Endothelial cell of umbilical vein (primary cell): ENCODE measurements around the gene DCK. TPM values are rescaled to one million over a fixed set of nuclear protein-coding genes. Genes with fewer than 3 reads are reported as not detected.

Experiments used
- BruUV-seq: library from RNA; stranded (reverse); fragments of 400-500 nt; replicated peaks from 2 replicates; lab custom pipeline; 2021; lab: Mats Ljungman, UMichigan
- CTCF ChIA-PET: fragments of 300-600, 350-600 bp; sonication (Branson Sonifier 250); formaldehyde crosslinking; loops from one replicate; lab custom pipeline; 2021; ENCODE audit warnings: antibody characterized with exemption, inconsistent platforms; lab: Charles Lee
- POLR2A ChIA-PET: fragments of 300-600, 350-600 bp; sonication (Branson Sonifier 250); formaldehyde crosslinking; loops from one replicate; lab custom pipeline; 2021; ENCODE audit warnings: antibody characterized with exemption, inconsistent platforms; lab: Charles Lee
- DNase-seq: peaks from one replicate; pipeline ENCODE4 v3.0.0-alpha.2; 2011; ENCODE audit warnings: low read depth, low spot score
- FAIRE-seq: peaks from 2 replicates; lab custom pipeline; 2011; peaks lifted over from hg19 to GRCh38; lab: Jason Lieb, UNC
- H2AFZ ChIP-seq: 2 replicates; pipeline ENCODE4 v1.6.0; 2012; ENCODE audit warnings: low read depth, low read length, control low read depth, inconsistent platforms
- H3K27ac ChIP-seq: 2 replicates; pipeline ENCODE4 v1.5.1; 2011; ENCODE audit warnings: low read depth, mild to moderate bottlenecking, control low read depth, low read length, moderate library complexity; ENCODE audit not compliant: insufficient read depth
- H3K27me3 ChIP-seq, 2 experiments: 2 replicates each; pipeline versions ENCODE4 v1.6.0 to v1.6.1; 2011; ENCODE audit warnings: low read length in 2 of 2, mixed read lengths in 1 of 2; ENCODE audit not compliant: control insufficient read depth in 2 of 2, insufficient read depth in 2 of 2
- H3K36me3 ChIP-seq, 2 experiments: 2 replicates in 1 of 2; 3 replicates in 1 of 2; pipeline ENCODE4 v1.5.1; 2011; ENCODE audit warnings: low read length in 2 of 2, mild to moderate bottlenecking in 1 of 2, moderate library complexity in 1 of 2; ENCODE audit not compliant: control insufficient read depth in 2 of 2, insufficient read depth in 2 of 2; ENCODE audit errors: extremely low read depth in 1 of 2
- H3K4me1 ChIP-seq: 3 replicates; pipeline ENCODE4 v1.5.1; 2011; ENCODE audit warnings: mild to moderate bottlenecking, low read length; ENCODE audit not compliant: control insufficient read depth, insufficient read depth; ENCODE audit errors: extremely low read depth
- H3K4me2 ChIP-seq: 2 replicates; pipeline ENCODE4 v1.6.1; 2011; ENCODE audit warnings: low read length, control low read depth, mixed read lengths; ENCODE audit not compliant: insufficient read depth
- H3K4me3 ChIP-seq, 3 experiments: fragments of 200-600 bp in 1 of 3; sonication (generic), shearing (Covaris generic) in 1 of 3; replicated peaks in 1 of 3; 2 replicates each; pipeline ENCODE4 v1.5.1; 2011 to 2016; ENCODE audit warnings: control low read depth in 3 of 3, low read length in 3 of 3, mild to moderate bottlenecking in 2 of 3, inconsistent platforms in 1 of 3, low read depth in 1 of 3, moderate library complexity in 1 of 3; ENCODE audit not compliant: insufficient read depth in 1 of 3
- H3K79me2 ChIP-seq: 2 replicates; pipeline ENCODE4 v1.6.0; 2012; ENCODE audit warnings: low read length, inconsistent platforms; ENCODE audit not compliant: control insufficient read depth, insufficient read depth
- H3K9ac ChIP-seq: replicated peaks from 2 replicates; pipeline ENCODE3; 2011; ENCODE audit warnings: low read length, control low read depth; ENCODE audit not compliant: insufficient read depth; ENCODE audit errors: extremely low read depth
- H3K9me1 ChIP-seq: replicated peaks from 3 replicates; pipeline ENCODE4 v1.6.0; 2011; ENCODE audit warnings: mild to moderate bottlenecking, low read length; ENCODE audit not compliant: control insufficient read depth, insufficient read depth; ENCODE audit errors: extremely low read depth
- H3K9me3 ChIP-seq: replicated peaks from 2 replicates; pipeline ENCODE4 v1.5.1; 2012; ENCODE audit warnings: low read length, inconsistent platforms; ENCODE audit not compliant: control insufficient read depth, insufficient read depth
- H4K20me1 ChIP-seq: replicated peaks from 2 replicates; pipeline ENCODE3; 2011; ENCODE audit warnings: mild to moderate bottlenecking, low read length; ENCODE audit not compliant: control insufficient read depth, insufficient read depth; ENCODE audit errors: extremely low read depth
- EZH2 ChIP-seq: IDR thresholded peaks from 2 replicates; pipeline ENCODE4 v1.6.1; 2012; ENCODE audit warnings: borderline replicate concordance, low read depth, mild to moderate bottlenecking, moderate library complexity, low read length, inconsistent platforms; ENCODE audit not compliant: severe bottlenecking
- FOS ChIP-seq: IDR thresholded peaks from 2 replicates; pipeline ENCODE4 v1.6.1; 2011; ENCODE audit warnings: mild to moderate bottlenecking, low read length, moderate library complexity, borderline replicate concordance; ENCODE audit not compliant: insufficient read depth
- GATA2 ChIP-seq: IDR thresholded peaks from 2 replicates; pipeline ENCODE4 v1.7.0; 2011; ENCODE audit warnings: low read depth, mild to moderate bottlenecking, moderate library complexity, mixed read lengths, low read length; ENCODE audit not compliant: insufficient read length, insufficient read depth
- JUN ChIP-seq: IDR thresholded peaks from 2 replicates; pipeline ENCODE4 v1.6.1; 2011; ENCODE audit warnings: borderline replicate concordance, low read depth; ENCODE audit not compliant: insufficient read length, insufficient read depth
- MYC ChIP-seq: IDR thresholded peaks from one replicate; pipeline ENCODE4 v1.6.1; 2011; ENCODE audit warnings: mild to moderate bottlenecking, low read depth, low read length
- POLR2A ChIP-seq: IDR thresholded peaks from 2 replicates; pipeline ENCODE4 v1.6.1; 2012; ENCODE audit warnings: low read depth, mild to moderate bottlenecking, control low read depth, low read length
- POLR2AphosphoS5 ChIP-seq: IDR thresholded peaks from 2 replicates; pipeline ENCODE4 v1.6.1; 2012; ENCODE audit warnings: low read depth, mild to moderate bottlenecking, control low read depth, low read length, moderate library complexity; ENCODE audit not compliant: insufficient read depth
- dilution Hi-C: fragments of 300-500 bp; cut with MboI; formaldehyde crosslinking; loops from one replicate; pipeline ENCODE4 v1.15.0; 2019; ENCODE audit warnings: low sequenced_read_pairs; ENCODE audit not compliant: extremely low pct_ligation_motif_present
- intact Hi-C: fragments of 100-400 bp; cut with micrococcal nuclease; formaldehyde crosslinking; loops from one replicate; pipeline ENCODE4 v1.10.0; 2022
- polyA plus RNA-seq, 4 experiments: library from polyadenylated mRNA; depleted of rRNA in 3 of 4; stranded (reverse) in 3 of 4; unstranded in 1 of 4; fragments of >200 nt; gene quantifications; 2 replicates each; pipeline versions ENCODE4 v1.2.1 to v1.2.3, GENCODE V29; 2011 to 2012; ENCODE audit warnings: missing spikeins in 1 of 4
- total RNA-seq: library from RNA; stranded (reverse); gene quantifications from 2 replicates; pipeline ENCODE4 v1.2.3, GENCODE V29; 2021
- TF ChIP-seq, protein P1 (sequence below): IDR thresholded peaks from 2 replicates; pipeline ENCODE4 v1.6.1; 2011; ENCODE audit not compliant: insufficient read depth, insufficient read length
- TF ChIP-seq, protein P2 (sequence below), 2 donors: IDR thresholded peaks; 1 replicate in 1 of 2; 2 replicates in 1 of 2; pipeline ENCODE4 v1.5.1; 2011; ENCODE audit warnings: low read length in 2 of 2, mild to moderate bottlenecking in 2 of 2, moderate library complexity in 2 of 2, control low read depth in 1 of 2, inconsistent platforms in 1 of 2, low read depth in 1 of 2; ENCODE audit not compliant: insufficient read depth in 1 of 2; ENCODE audit errors: extremely low read depth in 1 of 2

Gene DCK
- total and polyA plus RNA-seq, 2 donors (not counting 3 experiments of a cell fraction or from before 2014, with no cell fraction given), result 4.8 to 19.9 TPM

DNA sequence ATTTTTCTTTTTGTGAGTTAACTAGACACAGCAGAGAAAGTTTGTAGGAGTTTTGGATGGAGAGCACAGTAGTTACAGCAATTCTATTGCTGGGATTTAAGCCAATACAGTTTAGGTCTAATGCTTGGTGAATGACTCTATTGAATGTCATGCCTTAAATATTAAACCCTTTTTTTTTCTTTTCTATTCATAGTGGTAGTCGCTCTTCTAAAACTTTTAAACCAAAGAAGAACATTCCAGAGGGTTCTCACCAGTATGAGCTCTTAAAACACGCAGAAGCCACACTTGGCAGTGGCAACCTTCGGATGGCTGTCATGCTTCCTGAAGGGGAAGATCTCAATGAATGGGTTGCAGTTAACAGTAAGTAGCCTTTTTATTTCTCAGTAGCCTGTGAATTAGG is 34.8 kb upstream of the DCK start:
- no peak overlapping the region for H3K4me2 ChIP-seq
- H2AFZ ChIP-seq, result no peak overlapping the region
- no peaks in the 10 kb centered on the region for H3K36me3 ChIP-seq
- no peaks in the 10 kb centered on the region for H4K20me1 ChIP-seq
- no peak overlapping the region for H3K4me3 ChIP-seq
- DNase-seq (no peak), FAIRE-seq (no peak)
- no peak overlapping the region for H3K9ac ChIP-seq
- BruUV-seq, result no TSS peak
- H3K27ac ChIP-seq, result no peak overlapping the region
- ChIA-PET POLR2A (no interaction called here), CTCF (interaction anchor here (0.8 kb wide), 1 partner anchor 8 kb away, joined by 3 read pairs; no protein-coding TSS in a partner anchor)
- H3K9me3 ChIP-seq, result no peaks in the 10 kb centered on the region
- H3K27me3 ChIP-seq, result no peaks in the 10 kb centered on the region
- no peaks in the 10 kb centered on the region for H3K4me1 ChIP-seq
- TF ChIP-seq POLR2A, result no peak
- TF ChIP-seq, protein P1, sequence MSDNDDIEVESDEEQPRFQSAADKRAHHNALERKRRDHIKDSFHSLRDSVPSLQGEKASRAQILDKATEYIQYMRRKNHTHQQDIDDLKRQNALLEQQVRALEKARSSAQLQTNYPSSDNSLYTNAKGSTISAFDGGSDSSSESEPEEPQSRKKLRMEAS, result no peak
- no peak for TF ChIP-seq GATA2
- TF ChIP-seq POLR2AphosphoS5, result no peak
- TF ChIP-seq FOS, result no peak
- no peak for TF ChIP-seq JUN
- TF ChIP-seq MYC, result no peak
- H3K9me1 ChIP-seq, result no peaks in the 10 kb centered on the region
- dilution Hi-C loops, result no loop called here
- intact Hi-C loops, result no loop called here
- H3K79me2 ChIP-seq, result peaks cover 4% of the 10 kb centered on the region

DNA sequence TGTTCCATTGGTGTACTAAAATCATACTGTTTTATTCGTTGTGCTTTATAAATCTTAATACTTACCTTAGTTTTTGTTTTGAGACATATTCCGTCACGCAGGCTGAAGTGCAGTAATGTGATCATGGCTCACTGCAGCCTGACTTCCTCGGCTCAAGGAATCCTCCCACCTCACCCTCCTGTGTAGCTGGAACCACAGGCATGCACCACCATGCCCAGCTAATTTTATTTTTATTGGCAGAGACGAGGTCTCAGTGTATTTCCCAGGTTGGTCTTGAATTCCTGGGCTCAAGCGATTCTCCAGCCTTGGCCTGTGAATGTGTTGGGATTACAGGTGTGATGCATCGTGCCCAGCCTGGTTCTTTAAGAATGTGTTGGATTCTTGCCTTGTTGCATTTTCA is 24.4 kb upstream of the DCK start:
- ChIA-PET CTCF (no interaction called here), POLR2A (no interaction called here)
- DNase-seq, result no peak
- H3K9me3 ChIP-seq, result no peaks in the 10 kb centered on the region
- no TSS peak for BruUV-seq
- peaks cover 3% of the 10 kb centered on the region in 2 experiments for H3K36me3 ChIP-seq
- H3K9me1 ChIP-seq, result no peaks in the 10 kb centered on the region
- no peak overlapping the region for H3K4me2 ChIP-seq
- no peaks in the 10 kb centered on the region for H4K20me1 ChIP-seq
- no peak overlapping the region for H3K9ac ChIP-seq
- FAIRE-seq, result no peak
- H2AFZ ChIP-seq, result no peak overlapping the region
- H3K4me1 ChIP-seq, result no peaks in the 10 kb centered on the region
- no peak overlapping the region for H3K27ac ChIP-seq
- intact Hi-C loops (no loop called here), dilution Hi-C loops (no loop called here)
- no peak for TF ChIP-seq POLR2AphosphoS5
- TF ChIP-seq MYC, result no peak
- no peak for TF ChIP-seq POLR2A
- no peak for TF ChIP-seq FOS
- no peak for TF ChIP-seq EZH2
- TF ChIP-seq, protein P2, sequence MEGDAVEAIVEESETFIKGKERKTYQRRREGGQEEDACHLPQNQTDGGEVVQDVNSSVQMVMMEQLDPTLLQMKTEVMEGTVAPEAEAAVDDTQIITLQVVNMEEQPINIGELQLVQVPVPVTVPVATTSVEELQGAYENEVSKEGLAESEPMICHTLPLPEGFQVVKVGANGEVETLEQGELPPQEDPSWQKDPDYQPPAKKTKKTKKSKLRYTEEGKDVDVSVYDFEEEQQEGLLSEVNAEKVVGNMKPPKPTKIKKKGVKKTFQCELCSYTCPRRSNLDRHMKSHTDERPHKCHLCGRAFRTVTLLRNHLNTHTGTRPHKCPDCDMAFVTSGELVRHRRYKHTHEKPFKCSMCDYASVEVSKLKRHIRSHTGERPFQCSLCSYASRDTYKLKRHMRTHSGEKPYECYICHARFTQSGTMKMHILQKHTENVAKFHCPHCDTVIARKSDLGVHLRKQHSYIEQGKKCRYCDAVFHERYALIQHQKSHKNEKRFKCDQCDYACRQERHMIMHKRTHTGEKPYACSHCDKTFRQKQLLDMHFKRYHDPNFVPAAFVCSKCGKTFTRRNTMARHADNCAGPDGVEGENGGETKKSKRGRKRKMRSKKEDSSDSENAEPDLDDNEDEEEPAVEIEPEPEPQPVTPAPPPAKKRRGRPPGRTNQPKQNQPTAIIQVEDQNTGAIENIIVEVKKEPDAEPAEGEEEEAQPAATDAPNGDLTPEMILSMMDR (IDR thresholded peaks at IDR 0.05; ENCODE audit: extremely low read depth in 1 of 2, insufficient read depth in 1 of 2, low read depth in 1 of 2, low read length in 2 of 2), result no peak
- no peak for TF ChIP-seq GATA2
- TF ChIP-seq JUN, result no peak
- TF ChIP-seq, protein P1, result no peak
- no peaks in the 10 kb centered on the region for H3K27me3 ChIP-seq
- no peaks in the 10 kb centered on the region for H3K79me2 ChIP-seq
- no peak overlapping the region for H3K4me3 ChIP-seq
